Thymus (tissue), 14 donors: Measurements from ENCODE around the gene RPRD2. TPM values are rescaled to one million over a fixed set of nuclear protein-coding genes. Genes with fewer than 3 reads are reported as not detected.
"Not testable (repeated sequence)": the region's sequence is repeated elsewhere in the genome, so short reads cannot be mapped to it uniquely, and the experiment has no call there.

Experiments used
- DNase-seq, 9 donors: peaks; one replicate each; pipeline ENCODE4 v3.0.0-alpha.2; 2013; ENCODE audit warnings: low spot score in 9 of 9, low read depth in 6 of 9, missing footprints in 1 of 9
- H3K27ac ChIP-seq, 2 donors: one replicate each; pipeline ENCODE4 v1.5.1; 2013; ENCODE audit warnings: control low read depth in 1 of 2, low read depth in 1 of 2, low read length in 1 of 2, mild to moderate bottlenecking in 1 of 2, moderate library complexity in 1 of 2
- H3K27me3 ChIP-seq, 2 donors: one replicate each; pipeline ENCODE4 v1.5.1; 2013; ENCODE audit warnings: low read length in 1 of 2; ENCODE audit not compliant: control insufficient read depth in 2 of 2, insufficient read depth in 1 of 2
- H3K36me3 ChIP-seq, 2 donors: one replicate each; pipeline ENCODE4 v1.5.1; 2013; ENCODE audit warnings: low read length in 1 of 2, mild to moderate bottlenecking in 1 of 2, moderate library complexity in 1 of 2; ENCODE audit not compliant: control insufficient read depth in 2 of 2, insufficient read depth in 2 of 2
- H3K4me1 ChIP-seq, 2 donors: one replicate each; pipeline ENCODE4 v1.5.1; 2013; ENCODE audit warnings: low read length in 2 of 2; ENCODE audit not compliant: control insufficient read depth in 2 of 2, insufficient read depth in 2 of 2
- H3K4me3 ChIP-seq, 2 donors: one replicate each; pipeline ENCODE4 v1.5.1; 2013; ENCODE audit warnings: low read length in 2 of 2, control low read depth in 1 of 2, mild to moderate bottlenecking in 1 of 2
- H3K9me3 ChIP-seq, 2 donors: one replicate each; pipeline ENCODE4 v1.5.1; 2013; ENCODE audit warnings: low read length in 1 of 2, mild to moderate bottlenecking in 1 of 2; ENCODE audit not compliant: control insufficient read depth in 2 of 2, insufficient read depth in 1 of 2
- WGBS: extraction: QIAGEN DNeasy Blood & Tissue Kit; methylation state at CpG from one replicate; pipeline ENCODE4 v1.1.7; 2013; 5-methylcytosine and 5-hydroxymethylcytosine counted together
- long read RNA-seq, 10 donors: transcript quantifications; one replicate each; lab custom pipeline, GENCODE V29; 2026
- polyA plus RNA-seq: library from polyadenylated mRNA; stranded (reverse); fragments of 200-250 nt; gene quantifications from one replicate; pipeline ENCODE4 v1.2.3, GENCODE V29; 2013
- total RNA-seq: library from RNA; stranded (reverse); fragments of 120-200 nt; gene quantifications from one replicate; pipeline ENCODE4 v1.2.4, GENCODE V29; 2013
- donor health status: healthy.

RPRD2 gene
- 6.2 TPM for total RNA-seq
- polyA plus RNA-seq: 7.1 TPM
- long read RNA-seq, donor 1: 0 reads
- long read RNA-seq, donor 2, full-length matches to known transcripts: 8 of 8 reads
- long read RNA-seq, donor 2, partial matches to known transcripts: 0 of 8 reads
- long read RNA-seq, donor 2, other reads (novel, unspliced or antisense): 0 of 8 reads
- long read RNA-seq, donor 3, full-length matches to known transcripts: 1 of 1 reads
- long read RNA-seq, donor 3, partial matches to known transcripts: 0 of 1 reads
- long read RNA-seq, donor 3, other reads (novel, unspliced or antisense): 0 of 1 reads
- long read RNA-seq, donor 4, full-length matches to known transcripts: 3 of 3 reads
- long read RNA-seq, donor 4, partial matches to known transcripts: 0 of 3 reads
- long read RNA-seq, donor 4, other reads (novel, unspliced or antisense): 0 of 3 reads
- long read RNA-seq, donor 5, full-length matches to known transcripts: 2 of 2 reads
- long read RNA-seq, donor 5, partial matches to known transcripts: 0 of 2 reads
- long read RNA-seq, donor 5, other reads (novel, unspliced or antisense): 0 of 2 reads
- long read RNA-seq, donor 6, full-length matches to known transcripts: 3 of 3 reads
- long read RNA-seq, donor 6, partial matches to known transcripts: 0 of 3 reads
- long read RNA-seq, donor 6, other reads (novel, unspliced or antisense): 0 of 3 reads
- long read RNA-seq, donor 7, full-length matches to known transcripts: 2 of 2 reads
- long read RNA-seq, donor 7, partial matches to known transcripts: 0 of 2 reads
- long read RNA-seq, donor 7, other reads (novel, unspliced or antisense): 0 of 2 reads
- long read RNA-seq, donor 8, full-length matches to known transcripts: 2 of 2 reads
- long read RNA-seq, donor 8, partial matches to known transcripts: 0 of 2 reads
- long read RNA-seq, donor 8, other reads (novel, unspliced or antisense): 0 of 2 reads
- long read RNA-seq, donor 9, full-length matches to known transcripts: 1 of 1 reads
- long read RNA-seq, donor 9, partial matches to known transcripts: 0 of 1 reads
- long read RNA-seq, donor 9, other reads (novel, unspliced or antisense): 0 of 1 reads
- long read RNA-seq, donor 10, full-length matches to known transcripts: 3 of 15 reads
- long read RNA-seq, donor 10, partial matches to known transcripts: 12 of 15 reads
- long read RNA-seq, donor 10, other reads (novel, unspliced or antisense): 0 of 15 reads

- peaks cover 3 to 6% of the 10 kb centered on the region in 2 donors for H3K4me1 ChIP-seq
- DNase-seq: peak; percentile 98 to 100 (median 99)
- H3K36me3 ChIP-seq: no peaks in the 10 kb centered on the region
- WGBS: 3% methylated on average over 36 of the region's 36 CpGs
- H3K9me3 ChIP-seq: no peaks in the 10 kb centered on the region
- H3K27ac ChIP-seq: peak within 1 kb of the TSS; percentile 98 to 99
- peak within 1 kb of the TSS; percentile 91 to 97 for H3K4me3 ChIP-seq
- no peaks in the 10 kb centered on the region for H3K27me3 ChIP-seq
Observed at GRCh38 chr1:150363426-150364230, at the start of gene RPRD2. TSS of gene RPRD2 (plus strand) at chr1:150364147. CDS start at chr1:150364715, 568 bp downstream.

DNA sequence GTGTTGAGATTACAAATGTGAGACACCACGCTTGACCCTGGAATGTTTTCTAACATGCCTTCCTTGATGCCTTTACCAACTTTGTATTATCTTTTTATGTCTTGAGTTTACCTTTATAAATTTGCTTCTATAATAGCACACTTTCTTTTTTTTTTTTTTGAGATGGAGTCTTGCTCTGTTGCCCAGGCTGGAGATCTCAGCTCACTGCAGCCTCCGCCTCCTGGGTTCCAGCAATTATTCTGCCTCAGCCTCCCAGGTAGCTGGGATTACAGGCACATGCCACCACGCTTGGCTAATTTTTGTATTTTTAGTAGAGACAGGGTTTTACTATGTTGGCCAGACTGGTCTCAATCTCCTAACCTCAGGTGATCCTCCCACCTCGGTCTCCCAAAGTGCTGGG is 49.3 kb upstream of the RPRD2 start:
- H3K27ac ChIP-seq, H3K9me3 ChIP-seq, H3K4me1 ChIP-seq, H3K4me3 ChIP-seq, H3K36me3 ChIP-seq, H3K27me3 ChIP-seq, DNase-seq: not testable (repeated sequence)
- 99% methylated on average over 4 of the region's 4 CpGs for WGBS

- peaks cover 3% of the 10 kb centered on the region in 2 donors for H3K4me1 ChIP-seq
- no peak overlapping the region for H3K27ac ChIP-seq
- H3K9me3 ChIP-seq: peaks cover 0 to 3% of the 10 kb centered on the region in 2 donors
- peak in 1 of 9 donors; percentile 5 for DNase-seq
- WGBS: 88% methylated on average over 8 of the region's 8 CpGs
- no peaks in the 10 kb centered on the region for H3K27me3 ChIP-seq
- H3K36me3 ChIP-seq: peaks cover 5 to 18% of the 10 kb centered on the region in 2 donors
- peak overlapping the region; percentile 94 to 97 for H3K4me3 ChIP-seq
Observed at GRCh38 chr1:150320667-150320978, 43.3 kb upstream of the RPRD2 start.

GRCh38 chr1:150321826-150322166 is 42.2 kb upstream of the RPRD2 start:
- Histone ChIP-seq H3K4me3 (peak overlapping the region; percentile 94 to 97), H3K27ac (peak overlapping the region; percentile 89 to 97), H3K9me3 (peaks cover 0 to 3% of the 10 kb centered on the region in 2 donors), H3K27me3 (no peaks in the 10 kb centered on the region), H3K4me1 (peaks cover 3% of the 10 kb centered on the region in 2 donors), H3K36me3 (peaks cover 13 to 29% of the 10 kb centered on the region in 2 donors)
- WGBS: 2% methylated on average over 9 of the region's 9 CpGs
- DNase-seq: peak in 3 of 9 donors; percentile 4 to 25 (median 6)

GRCh38 chr1:150322310-150322709 is 41.6 kb upstream of the RPRD2 start:
- no peaks in the 10 kb centered on the region for H3K27me3 ChIP-seq
- H3K27ac ChIP-seq: no peak overlapping the region
- peaks cover 3% of the 10 kb centered on the region in 2 donors for H3K4me1 ChIP-seq
- WGBS: 97% methylated on average over 3 of the region's 3 CpGs
- H3K9me3 ChIP-seq: peaks cover 0 to 3% of the 10 kb centered on the region in 2 donors
- DNase-seq: peak in 2 of 9 donors; percentile 1 to 25
- H3K36me3 ChIP-seq: peaks cover 18 to 34% of the 10 kb centered on the region in 2 donors
- peak overlapping the region; percentile 94 to 97 for H3K4me3 ChIP-seq

- WGBS: 99% methylated on average over 7 of the region's 7 CpGs
- H3K4me1 ChIP-seq: no peaks in the 10 kb centered on the region
- H3K4me3 ChIP-seq: no peak overlapping the region
- H3K27me3 ChIP-seq: no peaks in the 10 kb centered on the region
- DNase-seq: no peak
- H3K9me3 ChIP-seq: no peaks in the 10 kb centered on the region
- H3K36me3 ChIP-seq: peaks cover 71 to 89% of the 10 kb centered on the region in 2 donors
- H3K27ac ChIP-seq: no peak overlapping the region
Observed at GRCh38 chr1:150332651-150333290, 31.2 kb upstream of the RPRD2 start.

DNA sequence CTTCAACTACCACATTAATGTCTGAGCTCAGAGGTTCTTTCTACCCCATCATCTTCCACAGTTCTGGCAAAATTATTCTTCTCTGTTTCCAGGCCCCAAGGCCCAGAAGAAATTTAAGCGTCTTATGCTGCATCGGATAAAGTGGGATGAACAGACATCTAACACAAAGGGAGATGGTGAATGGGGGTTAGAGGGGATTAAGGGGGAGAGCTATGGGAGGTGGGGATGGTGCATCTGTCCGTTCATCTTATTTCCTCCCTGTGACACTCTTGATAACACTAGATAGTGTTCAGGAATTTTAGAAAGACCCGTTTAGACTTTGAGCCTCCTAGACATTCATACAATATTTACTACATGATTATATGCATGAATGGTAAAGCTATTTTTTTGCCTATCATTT is 17.6 kb upstream of the RPRD2 start:
- H3K27me3 ChIP-seq: no peaks in the 10 kb centered on the region
- 96% methylated on average over 4 of the region's 4 CpGs for WGBS
- no peaks in the 10 kb centered on the region for H3K9me3 ChIP-seq
- H3K4me3 ChIP-seq: no peak overlapping the region
- no peaks in the 10 kb centered on the region for H3K4me1 ChIP-seq
- peaks cover 42 to 82% of the 10 kb centered on the region in 2 donors for H3K36me3 ChIP-seq
- no peak overlapping the region for H3K27ac ChIP-seq
- no peak for DNase-seq

GRCh38 chr1:150352866-150353265 is 11.1 kb upstream of the RPRD2 start:
- H3K27me3 ChIP-seq: no peaks in the 10 kb centered on the region
- no peaks in the 10 kb centered on the region for H3K4me1 ChIP-seq
- no peaks in the 10 kb centered on the region for H3K9me3 ChIP-seq
- peaks cover 49 to 62% of the 10 kb centered on the region in 2 donors for H3K36me3 ChIP-seq
- DNase-seq: no peak
- WGBS: over 99% methylated on average over 4 of the region's 4 CpGs
- H3K27ac ChIP-seq: no peak overlapping the region
- H3K4me3 ChIP-seq: no peak overlapping the region
